NCI-H345 treated with DMSO at 0.1 percent for 48 hours (cell line): ENCODE results near the gene FAM221B.

Experiments
- DNase-seq: peaks from one replicate; lab custom pipeline; 2025; ENCODE audit not compliant: unreplicated experiment; lab: John Stamatoyannopoulos, UW

Gene FAM221B

DNA sequence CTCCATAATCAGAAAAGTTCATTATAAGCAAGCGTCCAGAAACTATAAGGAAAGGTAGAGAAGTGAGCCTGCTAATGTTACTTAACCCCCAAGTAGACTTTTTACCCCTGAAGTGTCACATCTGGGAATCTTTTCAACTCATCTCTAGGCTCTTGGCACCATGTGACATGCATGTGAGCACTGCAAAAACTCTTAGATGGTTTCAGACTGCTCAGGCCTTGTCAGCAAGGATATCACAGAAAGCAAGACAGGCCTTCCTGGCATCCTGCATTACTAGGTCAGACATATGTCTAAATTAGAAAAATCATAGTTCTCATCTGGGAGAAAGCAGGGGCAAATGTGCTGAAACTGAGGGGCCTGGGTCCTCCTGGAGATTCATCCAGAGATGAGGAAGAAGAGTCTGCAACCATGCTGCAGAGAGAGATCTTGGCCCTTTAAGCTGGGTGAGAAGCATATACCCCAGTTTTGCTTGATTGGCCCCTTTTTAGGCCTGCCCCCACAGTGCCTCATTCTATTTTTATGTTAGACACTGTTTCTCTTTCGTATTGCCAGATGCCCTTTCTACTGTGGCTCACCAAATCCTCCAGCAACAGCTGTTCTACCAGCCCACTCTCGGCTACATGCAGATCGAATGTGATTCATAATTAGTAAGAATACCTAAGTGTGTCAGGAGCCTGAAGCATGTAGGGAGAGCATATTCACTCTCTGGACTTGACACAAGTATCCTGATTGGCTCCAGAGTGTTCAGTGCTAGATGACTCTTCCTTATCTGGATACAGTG, 19.4 kb upstream of the FAM221B start:
- no peak for DNase-seq

GRCh38 chr9:35845824-35846771, 17.6 kb upstream of the FAM221B start:
- no peak for DNase-seq

DNA sequence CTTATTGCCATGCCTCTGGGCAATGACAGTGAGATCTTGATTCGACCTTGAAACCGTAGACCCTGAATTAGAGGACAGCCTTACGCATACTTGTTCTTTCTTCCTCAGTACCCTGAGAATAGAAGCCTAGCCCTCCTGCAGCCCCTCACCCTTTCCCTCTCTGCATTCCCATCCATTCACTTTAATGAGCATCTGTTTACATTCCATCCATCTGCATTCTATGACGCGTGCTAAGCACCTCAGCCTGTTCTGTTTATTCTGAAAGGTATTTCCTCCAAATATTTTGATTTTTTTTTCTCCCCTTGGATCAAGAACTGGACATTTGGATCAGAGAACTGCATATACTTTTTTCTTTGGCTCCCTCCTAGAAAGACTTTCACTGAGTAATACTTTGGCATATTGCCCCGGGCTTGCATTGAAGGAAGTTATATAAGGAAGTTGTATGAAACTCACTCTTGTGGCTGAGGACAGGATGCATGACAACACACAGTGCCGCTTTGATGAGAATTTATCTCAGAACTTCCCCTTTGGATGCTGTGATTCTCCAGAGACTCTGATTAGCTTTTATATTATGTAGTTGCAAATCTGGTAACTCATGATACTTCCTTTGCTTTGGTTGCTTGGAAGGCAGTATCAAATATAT, 16.2 kb upstream of the FAM221B start:
- DNase-seq, result no peak

DNA sequence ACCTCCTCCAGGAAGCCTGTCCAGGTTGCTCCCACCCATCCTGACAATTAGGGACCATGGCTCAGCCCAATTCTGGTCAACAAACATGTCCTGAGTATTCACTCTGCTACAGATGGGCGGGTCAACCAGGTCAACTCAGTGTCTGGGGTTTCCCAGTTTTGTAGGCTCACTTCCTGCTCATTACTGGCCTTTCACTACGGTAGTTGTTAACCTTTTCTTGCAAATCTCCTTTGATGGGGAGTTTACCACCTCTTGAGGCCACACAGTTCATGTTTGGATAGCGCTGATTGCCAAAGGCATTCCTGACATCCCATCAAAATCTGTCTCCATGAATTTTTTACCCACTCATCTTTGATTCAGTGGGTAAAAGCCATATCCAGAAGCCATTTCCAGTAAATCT, 14.3 kb upstream of the FAM221B start:
- no peak for DNase-seq

GRCh38 chr9:35842020-35842745, 13.7 kb upstream of the FAM221B start:
- no peak for DNase-seq

- no peak for DNase-seq
These were observed 13.0 kb upstream of the FAM221B start for GRCh38 chr9:35841645-35841900.

DNA sequence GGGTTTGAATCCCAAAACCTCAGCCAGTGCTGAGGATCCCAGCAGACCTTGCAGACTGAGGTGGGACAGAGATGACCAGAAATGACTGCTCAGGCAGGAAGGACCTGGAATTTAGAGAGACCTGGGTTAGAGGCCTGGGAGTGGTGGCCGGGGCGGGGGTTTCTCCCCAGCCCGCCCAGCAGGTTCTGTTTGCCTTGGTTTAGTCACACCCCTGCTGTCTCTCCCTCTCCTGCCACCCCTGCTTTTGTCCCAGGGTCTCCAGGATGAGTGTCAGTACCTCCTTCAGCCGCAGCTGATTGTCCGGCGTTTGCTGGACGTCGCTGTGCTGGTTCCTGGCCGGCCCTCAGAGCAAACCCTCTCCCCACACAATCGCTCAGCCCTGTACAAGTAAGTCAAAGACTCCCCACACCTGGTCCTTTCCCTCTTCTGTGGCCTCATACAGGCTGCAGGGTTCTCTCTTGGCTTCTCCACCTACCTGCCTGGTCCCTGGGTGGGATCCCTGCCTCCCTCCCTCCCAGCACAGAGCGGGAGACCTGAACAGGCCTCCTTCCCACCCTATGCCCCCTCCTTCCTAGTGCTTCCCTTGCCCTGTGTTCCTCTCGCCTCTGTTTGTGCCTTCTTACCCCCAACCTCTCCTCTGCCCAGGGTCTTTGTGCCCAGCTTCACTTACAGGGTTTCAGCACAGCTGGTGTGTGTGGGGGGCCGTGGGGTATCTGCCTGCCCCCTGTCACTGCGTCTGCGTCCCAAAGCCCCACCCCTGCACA, 12.5 kb upstream of the FAM221B start:
- no peak for DNase-seq

DNA sequence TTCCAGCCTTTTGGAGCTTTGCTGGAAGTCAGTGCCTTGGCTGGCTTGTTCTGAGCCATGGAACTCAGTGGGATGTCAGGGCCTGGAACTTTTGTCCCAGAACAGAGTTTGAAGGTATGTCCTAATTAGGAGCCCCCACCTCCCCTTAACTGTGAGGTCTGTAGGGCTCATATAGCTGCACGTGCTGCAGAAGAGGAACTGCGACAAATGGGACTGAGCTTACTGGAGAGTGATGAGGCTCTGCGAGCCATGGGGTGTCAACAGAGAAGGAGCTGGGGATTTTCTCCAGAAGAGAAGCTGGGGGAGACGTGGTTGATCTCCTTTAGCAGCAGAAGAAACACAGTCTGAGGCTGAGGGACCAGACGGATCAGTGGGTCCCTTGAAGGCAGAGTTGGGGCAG, 11.4 kb upstream of the FAM221B start:
- no peak for DNase-seq

DNA sequence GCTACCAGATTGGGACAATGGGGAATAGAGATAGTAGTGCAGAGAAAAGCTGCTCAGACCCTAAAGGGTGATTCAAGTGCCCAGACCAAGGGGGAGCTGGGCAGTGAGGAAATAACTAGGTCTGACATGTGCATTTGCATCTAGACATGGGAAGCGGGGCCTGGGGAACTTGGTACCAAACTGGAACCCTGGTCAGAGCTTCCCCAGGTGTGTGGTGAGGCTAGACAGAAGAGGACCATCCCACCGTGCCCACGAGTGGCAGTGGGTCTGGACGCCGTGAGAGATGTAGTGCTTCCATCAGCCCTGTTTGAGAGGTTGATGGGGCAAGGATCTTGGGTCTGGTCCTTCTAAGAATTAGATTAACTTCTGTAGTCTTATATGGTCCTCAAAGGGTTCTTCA, 8.1 kb upstream of the FAM221B start:
- no peak for DNase-seq

- no peak for DNase-seq
These were observed 7.2 kb upstream of the FAM221B start for GRCh38 chr9:35835766-35836165.

- no peak for DNase-seq
These were observed 6.7 kb upstream of the FAM221B start for GRCh38 chr9:35835216-35835632.

- no peak for DNase-seq
These were observed 6.0 kb upstream of the FAM221B start for GRCh38 chr9:35834260-35835215.

- no peak for DNase-seq
These were observed 4.3 kb upstream of the FAM221B start for GRCh38 chr9:35832814-35833213.

DNA sequence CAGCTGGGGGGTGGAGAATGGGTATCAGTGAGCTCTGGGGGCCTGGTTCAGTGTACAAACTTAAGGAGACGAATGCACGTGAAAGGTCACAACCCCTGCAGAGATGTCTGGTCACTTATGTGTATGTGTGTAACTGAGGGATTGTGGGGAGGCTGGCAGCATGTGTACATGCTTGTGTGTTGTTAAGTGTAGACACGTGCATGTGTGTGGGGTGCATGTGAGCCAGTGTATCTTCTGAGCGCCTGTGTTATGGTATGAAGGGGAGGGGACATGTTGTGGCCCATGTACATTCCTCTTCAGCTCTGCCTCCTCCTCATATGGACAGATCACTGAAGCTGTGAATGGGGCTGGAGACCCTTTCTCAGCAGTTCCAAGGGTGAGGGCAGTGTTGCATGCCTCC, 2.5 kb upstream of the FAM221B start:
- DNase-seq, result no peak

GRCh38 chr9:35829764-35830096, 1.2 kb upstream of the FAM221B start:
- no peak for DNase-seq

DNA sequence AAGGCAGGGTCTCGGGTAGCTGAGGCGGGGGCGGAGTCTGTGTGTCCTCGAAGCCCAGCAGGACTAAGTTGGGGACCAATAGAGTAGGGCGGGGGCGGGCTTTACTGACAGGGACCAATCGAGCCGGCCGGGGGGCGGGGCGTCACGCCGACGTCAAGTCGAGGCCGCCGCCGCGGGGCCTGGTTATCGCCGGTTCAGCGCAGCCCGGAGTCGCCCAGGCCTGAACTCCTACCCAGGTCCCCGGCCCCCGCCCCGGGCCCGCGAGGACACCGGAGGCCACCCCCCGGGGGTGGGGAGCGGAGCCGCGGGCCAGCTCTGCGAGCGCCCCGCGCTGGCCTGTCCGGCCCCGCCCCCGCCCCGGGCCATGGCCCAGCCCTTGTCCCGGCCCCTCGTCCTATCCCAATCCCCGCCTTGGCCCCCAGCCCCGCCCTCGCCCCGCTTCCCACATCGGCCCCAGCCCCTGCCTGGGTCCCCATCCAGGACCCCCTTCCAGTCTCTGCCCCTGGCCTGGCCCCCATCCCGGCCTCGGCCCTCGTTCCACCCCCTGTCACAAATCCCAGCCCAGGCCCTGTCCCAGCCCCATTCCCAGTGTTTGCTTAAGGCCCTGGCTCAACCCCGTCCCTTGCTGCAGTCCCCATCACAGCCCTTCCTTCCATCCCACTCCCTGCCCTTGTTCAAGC, 692 bp upstream of the FAM221B start, which contains the start of gene TMEM8B:
TSS of gene TMEM8B (plus strand) at position 145 of the 680 bp plus-strand sequence. CDS start at position 365, 220 bp downstream.
- DNase-seq, result peak; percentile 83

DNA sequence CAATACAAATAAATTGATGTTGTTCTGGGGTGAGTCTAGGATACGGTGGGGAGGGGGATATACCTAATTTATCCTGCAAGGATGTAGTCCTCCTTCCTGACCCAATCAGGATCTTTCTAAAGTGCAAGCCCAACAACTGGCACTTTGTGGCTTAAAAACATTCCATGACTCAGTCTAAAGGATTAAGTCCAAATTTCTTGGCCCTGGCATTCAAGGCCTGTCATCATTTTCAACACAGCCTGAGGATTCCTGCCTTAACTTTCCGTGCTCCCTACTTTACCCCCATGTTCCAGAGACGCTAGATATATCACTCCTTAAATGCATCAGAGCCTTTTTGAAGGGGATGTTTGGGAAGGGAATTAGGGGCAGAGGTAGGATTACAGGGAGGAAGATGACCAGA, 1.0 kb downstream of the FAM221B start:
- DNase-seq, result no peak

DNA sequence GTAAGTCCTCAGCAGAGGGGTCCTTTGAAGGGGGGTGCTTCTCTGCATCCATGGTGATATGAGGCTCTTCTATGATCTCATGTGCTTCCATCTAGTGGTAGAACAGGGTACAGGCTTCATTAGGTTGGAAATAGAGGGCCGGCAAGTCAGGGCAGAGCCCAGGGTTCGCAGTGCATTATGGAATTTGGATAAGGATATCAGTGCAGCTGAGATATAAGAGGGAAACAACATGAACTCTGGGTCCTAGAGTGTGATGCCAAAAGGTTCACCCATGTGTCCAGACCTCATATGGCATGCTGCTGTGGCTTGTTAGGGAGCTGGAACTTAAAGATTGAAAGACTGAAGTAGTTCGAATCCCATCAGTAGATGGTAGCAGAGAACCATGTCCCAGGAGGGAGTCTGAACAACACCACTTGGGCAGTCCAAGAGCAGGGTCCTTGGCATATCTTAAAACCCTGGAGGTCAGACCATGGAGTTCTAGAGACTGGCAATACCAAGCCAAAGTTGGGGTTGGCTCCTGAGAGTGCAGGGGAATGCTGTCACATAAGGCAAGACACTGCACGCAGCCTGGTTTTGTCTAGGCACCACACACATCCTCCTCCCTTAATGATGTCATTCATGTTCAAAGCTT, 2.3 kb downstream of the FAM221B start:
- DNase-seq, result peak; percentile 17
